ENCODE measurements around the gene ANKAR.

DNA sequence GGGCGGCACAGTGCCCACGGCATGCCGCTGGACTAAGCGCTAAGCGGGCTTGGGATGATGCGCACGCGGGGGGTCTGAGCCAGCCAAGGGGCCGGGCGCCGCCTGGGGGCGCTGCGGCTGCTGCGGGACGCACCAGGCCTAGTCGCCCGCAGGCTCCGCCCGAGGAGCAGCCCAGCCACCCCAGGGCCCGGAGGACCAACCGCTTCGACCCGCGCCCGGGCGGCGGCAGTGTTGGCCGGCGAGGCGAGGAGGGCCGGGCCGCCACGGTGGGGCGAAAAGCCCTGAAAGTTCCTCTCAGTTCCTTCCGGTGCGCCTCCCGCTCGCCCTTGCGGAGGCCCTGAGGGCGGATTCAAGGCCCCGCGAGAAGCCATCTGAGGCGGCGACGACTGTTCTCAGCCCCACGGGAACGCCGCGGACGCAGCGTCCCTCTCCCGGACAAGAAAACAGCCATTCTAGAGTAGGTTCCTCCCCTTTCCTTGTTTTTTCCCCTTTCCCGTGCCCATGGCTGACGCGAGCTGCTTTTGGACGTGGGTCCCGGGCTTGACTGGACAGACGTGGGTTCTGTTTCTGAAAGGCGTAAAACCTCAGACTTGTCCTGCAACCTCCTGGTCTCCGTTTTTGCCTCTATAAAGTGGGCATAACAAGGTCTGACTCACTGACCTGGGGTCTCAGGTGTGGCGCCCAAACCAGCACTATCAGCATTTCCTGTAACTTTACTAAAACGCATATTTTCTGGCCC, at the start of gene ANKAR:
- peak in 1 of 2 donors; percentile 37 for TF ChIP-seq POLR2A (IDR thresholded peaks at IDR 0.05)
- TF ChIP-seq, protein P1, sequence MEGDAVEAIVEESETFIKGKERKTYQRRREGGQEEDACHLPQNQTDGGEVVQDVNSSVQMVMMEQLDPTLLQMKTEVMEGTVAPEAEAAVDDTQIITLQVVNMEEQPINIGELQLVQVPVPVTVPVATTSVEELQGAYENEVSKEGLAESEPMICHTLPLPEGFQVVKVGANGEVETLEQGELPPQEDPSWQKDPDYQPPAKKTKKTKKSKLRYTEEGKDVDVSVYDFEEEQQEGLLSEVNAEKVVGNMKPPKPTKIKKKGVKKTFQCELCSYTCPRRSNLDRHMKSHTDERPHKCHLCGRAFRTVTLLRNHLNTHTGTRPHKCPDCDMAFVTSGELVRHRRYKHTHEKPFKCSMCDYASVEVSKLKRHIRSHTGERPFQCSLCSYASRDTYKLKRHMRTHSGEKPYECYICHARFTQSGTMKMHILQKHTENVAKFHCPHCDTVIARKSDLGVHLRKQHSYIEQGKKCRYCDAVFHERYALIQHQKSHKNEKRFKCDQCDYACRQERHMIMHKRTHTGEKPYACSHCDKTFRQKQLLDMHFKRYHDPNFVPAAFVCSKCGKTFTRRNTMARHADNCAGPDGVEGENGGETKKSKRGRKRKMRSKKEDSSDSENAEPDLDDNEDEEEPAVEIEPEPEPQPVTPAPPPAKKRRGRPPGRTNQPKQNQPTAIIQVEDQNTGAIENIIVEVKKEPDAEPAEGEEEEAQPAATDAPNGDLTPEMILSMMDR (IDR thresholded peaks at IDR 0.05) = peak; percentile 76 to 95 (median 77)
